IPS-20b (cell line): Measurements from ENCODE around the gene TUB.

Source experiments
- H3K27ac ChIP-seq: one replicate; pipeline ENCODE4 v1.5.1; 2013; ENCODE audit warnings: low read length
- H3K27me3 ChIP-seq: 2 replicates; pipeline ENCODE4 v1.6.1; 2013; ENCODE audit warnings: mild to moderate bottlenecking, low read length, inconsistent platforms; ENCODE audit not compliant: insufficient read depth
- H3K36me3 ChIP-seq: 2 replicates; pipeline ENCODE4 v1.6.1; 2013; ENCODE audit warnings: low read depth, mild to moderate bottlenecking, inconsistent platforms, low read length, moderate library complexity; ENCODE audit not compliant: insufficient read depth
- H3K4me1 ChIP-seq: 2 replicates; pipeline ENCODE4 v1.6.1; 2013; ENCODE audit warnings: mild to moderate bottlenecking, control low read depth, inconsistent platforms, low read length, moderate library complexity; ENCODE audit not compliant: insufficient read depth
- H3K4me3 ChIP-seq: 2 replicates; pipeline ENCODE4 v1.5.1; 2013; ENCODE audit warnings: mild to moderate bottlenecking, low read length, inconsistent platforms
- H3K9ac ChIP-seq: 2 replicates; pipeline ENCODE4 v1.6.1; 2013; ENCODE audit warnings: low read depth, mild to moderate bottlenecking, inconsistent platforms, low read length, moderate library complexity
- H3K9me3 ChIP-seq: 2 replicates; pipeline ENCODE4 v1.6.1; 2013; ENCODE audit warnings: mild to moderate bottlenecking, low read depth, low read length, inconsistent platforms; ENCODE audit not compliant: insufficient read depth

TUB gene

GRCh38 chr11:8063324-8063723 is 17.7 kb upstream of the TUB start:
- Histone ChIP-seq H3K36me3 (no peaks in the 10 kb centered on the region), H3K4me3 (no peak overlapping the region), H3K9ac (no peak overlapping the region), H3K9me3 (no peaks in the 10 kb centered on the region), H3K4me1 (no peaks in the 10 kb centered on the region), H3K27ac (no peak overlapping the region), H3K27me3 (no peaks in the 10 kb centered on the region; the same call in 1 of the 2 replicates)

- Histone ChIP-seq H3K9me3 (no peaks in the 10 kb centered on the region), H3K36me3 (no peaks in the 10 kb centered on the region), H3K9ac (no peak overlapping the region), H3K27ac (no peak overlapping the region), H3K27me3 (no peaks in the 10 kb centered on the region; the same call in 1 of the 2 replicates), H3K4me1 (no peaks in the 10 kb centered on the region), H3K4me3 (no peak overlapping the region)
These were observed 16.0 kb upstream of the TUB start for GRCh38 chr11:8065031-8065430.

GRCh38 chr11:8066036-8066910 is 14.7 kb upstream of the TUB start:
- Histone ChIP-seq H3K9me3 (no peaks in the 10 kb centered on the region), H3K27me3 (peaks cover 2% of the 10 kb centered on the region; the same call in 1 of the 2 replicates), H3K36me3 (no peaks in the 10 kb centered on the region), H3K27ac (no peak overlapping the region), H3K9ac (no peak overlapping the region), H3K4me1 (no peaks in the 10 kb centered on the region), H3K4me3 (no peak overlapping the region)

GRCh38 chr11:8066911-8067455 is 14.0 kb upstream of the TUB start:
- Histone ChIP-seq H3K9me3 (no peaks in the 10 kb centered on the region), H3K27me3 (peaks cover 9% of the 10 kb centered on the region; the same call in 1 of the 2 replicates), H3K4me3 (no peak overlapping the region), H3K27ac (no peak overlapping the region), H3K4me1 (no peaks in the 10 kb centered on the region; the same call in 1 of the 2 replicates), H3K9ac (no peak overlapping the region), H3K36me3 (no peaks in the 10 kb centered on the region)

GRCh38 chr11:8067567-8067928 is 13.5 kb upstream of the TUB start:
- Histone ChIP-seq H3K27me3 (peaks cover 12% of the 10 kb centered on the region), H3K4me1 (peaks cover 3% of the 10 kb centered on the region; the same call in 1 of the 2 replicates), H3K36me3 (no peaks in the 10 kb centered on the region), H3K9me3 (no peaks in the 10 kb centered on the region), H3K27ac (no peak overlapping the region), H3K9ac (no peak overlapping the region), H3K4me3 (no peak overlapping the region)

GRCh38 chr11:8067929-8068575 is 13.0 kb upstream of the TUB start:
- Histone ChIP-seq H3K36me3 (no peaks in the 10 kb centered on the region), H3K9me3 (no peaks in the 10 kb centered on the region), H3K27ac (no peak overlapping the region), H3K4me1 (peaks cover 5% of the 10 kb centered on the region; the same call in 1 of the 2 replicates), H3K27me3 (peaks cover 17% of the 10 kb centered on the region), H3K9ac (no peak overlapping the region), H3K4me3 (no peak overlapping the region)

GRCh38 chr11:8068605-8069221 is 12.3 kb upstream of the TUB start:
- Histone ChIP-seq H3K9ac (no peak overlapping the region), H3K4me3 (no peak overlapping the region), H3K36me3 (no peaks in the 10 kb centered on the region), H3K4me1 (peaks cover 5% of the 10 kb centered on the region; the same call in 1 of the 2 replicates), H3K27me3 (peaks cover 24% of the 10 kb centered on the region), H3K27ac (no peak overlapping the region), H3K9me3 (no peaks in the 10 kb centered on the region)

- Histone ChIP-seq H3K9me3 (no peaks in the 10 kb centered on the region), H3K36me3 (no peaks in the 10 kb centered on the region), H3K4me3 (no peak overlapping the region), H3K27me3 (peaks cover 26% of the 10 kb centered on the region), H3K4me1 (peaks cover 5% of the 10 kb centered on the region; the same call in 1 of the 2 replicates), H3K9ac (no peak overlapping the region), H3K27ac (no peak overlapping the region)
These were observed 11.2 kb upstream of the TUB start for GRCh38 chr11:8069771-8070170.

- H3K9ac ChIP-seq = no peak overlapping the region
These were observed 10.4 kb upstream of the TUB start for GRCh38 chr11:8070417-8071115.

GRCh38 chr11:8071616-8072581 is 9.1 kb upstream of the TUB start:
- Histone ChIP-seq H3K27ac (no peak overlapping the region), H3K9ac (no peak overlapping the region), H3K9me3 (no peaks in the 10 kb centered on the region), H3K36me3 (no peaks in the 10 kb centered on the region), H3K27me3 (peaks cover 26% of the 10 kb centered on the region; the same call in 1 of the 2 replicates), H3K4me3 (no peak overlapping the region), H3K4me1 (peaks cover 5% of the 10 kb centered on the region; the same call in 1 of the 2 replicates)

More at GRCh38 chr11:8070417-8071115, 10.4 kb upstream of the TUB start:
- Histone ChIP-seq H3K27ac (no peak overlapping the region), H3K27me3 (peaks cover 26% of the 10 kb centered on the region), H3K36me3 (no peaks in the 10 kb centered on the region), H3K4me3 (no peak overlapping the region), H3K9me3 (no peaks in the 10 kb centered on the region), H3K4me1 (peaks cover 5% of the 10 kb centered on the region; the same call in 1 of the 2 replicates)
